HG03342 (cell line): ENCODE data around the gene FREY1.
A peak's percentile ranks its signal among the peaks of the same experiment; 100 is the strongest.

ENCODE experiments used
- ATAC-seq: cut with Tn5 transposase; IDR thresholded peaks from one replicate; pipeline ENCODE4 v1.9.1; 2021; ENCODE audit warnings: mild to moderate bottlenecking, moderate library complexity; ENCODE audit not compliant: unreplicated experiment

The FREY1 gene

GRCh38 chr11:45906965-45907611, at the start of gene FREY1:
TSS of gene FREY1 (minus strand) at chr11:45907271. CDS start at chr11:45907245, 26 bp downstream.
- no peak for ATAC-seq

GRCh38 chr11:45949992-45950407, 42.9 kb upstream of the FREY1 start:
- no peak for ATAC-seq

DNA sequence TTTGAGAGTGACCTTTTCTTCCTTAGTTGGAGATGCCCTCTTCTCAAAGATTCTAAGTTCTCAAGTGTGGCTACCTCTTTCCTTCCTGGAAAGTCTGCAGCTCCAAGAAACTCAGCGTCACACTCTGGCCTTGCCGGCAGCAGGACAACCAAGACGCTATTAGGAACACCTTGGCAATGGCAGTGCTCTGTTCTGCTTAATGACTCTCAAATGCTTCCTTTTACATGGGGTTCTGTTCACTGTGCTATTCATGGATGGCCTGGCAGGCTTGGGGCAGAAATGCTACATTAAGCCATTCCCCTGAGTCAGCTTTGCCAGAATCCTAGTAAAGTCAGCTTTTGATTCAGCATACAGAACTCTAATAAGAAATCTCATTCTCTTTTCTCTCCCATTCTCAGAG, 41.3 kb upstream of the FREY1 start:
- ATAC-seq: no peak

- no peak for ATAC-seq
Observed at GRCh38 chr11:45947885-45948284, 40.8 kb upstream of the FREY1 start.

GRCh38 chr11:45945397-45945999, 38.4 kb upstream of the FREY1 start:
- ATAC-seq: no peak

- ATAC-seq: no peak
Observed at GRCh38 chr11:45942381-45942780, 35.3 kb upstream of the FREY1 start.

DNA sequence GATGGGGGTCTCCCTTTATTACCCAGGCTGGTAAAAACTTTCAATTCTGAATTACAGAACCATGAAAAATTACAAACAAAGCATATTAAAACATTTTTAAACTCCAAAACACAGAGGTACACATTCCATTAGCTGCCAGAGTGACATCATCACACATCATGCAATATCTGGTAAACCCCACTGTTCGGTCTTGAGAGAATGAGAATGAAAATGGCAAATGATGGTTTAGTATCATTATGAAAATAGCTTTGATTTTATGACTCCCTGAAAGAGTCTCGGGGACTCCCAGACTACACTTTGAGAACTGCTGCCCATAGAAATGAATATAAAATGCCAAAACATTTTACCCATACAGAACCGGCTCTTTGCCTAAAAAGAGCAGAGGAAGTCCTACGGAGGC, 34.2 kb upstream of the FREY1 start:
- no peak for ATAC-seq

DNA sequence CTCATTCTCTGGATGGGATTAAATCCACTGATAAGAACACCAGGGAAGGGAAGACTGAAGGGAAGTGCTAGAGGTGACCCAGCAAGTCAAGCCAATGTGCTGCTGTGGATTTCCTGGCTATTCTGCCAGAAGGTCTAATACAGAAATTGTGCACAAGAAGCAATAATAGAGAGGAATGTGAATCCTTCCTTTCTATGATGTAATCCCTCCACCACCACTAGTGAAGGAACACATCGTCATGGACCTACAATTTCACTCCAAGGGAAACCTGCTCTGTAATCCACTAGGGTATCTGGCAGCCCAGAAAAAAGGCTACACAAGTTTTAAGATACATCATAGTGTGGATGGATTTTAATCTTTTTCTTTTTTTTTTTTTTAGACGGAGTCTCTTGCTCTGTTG, 32.8 kb upstream of the FREY1 start:
- no peak for ATAC-seq

DNA sequence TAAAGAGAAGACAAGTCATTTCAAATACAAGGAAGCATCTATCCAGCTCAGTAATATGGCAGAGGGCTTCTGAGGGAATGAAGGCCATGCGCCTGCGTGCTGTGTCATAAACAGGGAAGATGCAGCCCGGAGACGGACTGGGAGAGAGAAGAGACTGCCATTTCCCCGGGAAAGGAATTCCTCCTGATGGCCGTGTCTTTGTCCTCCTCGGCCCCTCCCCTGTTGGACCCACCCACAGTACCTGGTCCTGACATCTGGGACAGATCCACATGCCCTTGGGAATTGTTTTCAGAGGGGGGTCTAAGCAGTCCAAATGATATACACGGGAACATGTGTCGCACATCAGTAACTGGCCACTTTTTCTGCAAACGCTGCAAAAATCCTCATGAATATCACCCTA, 30.8 kb upstream of the FREY1 start:
- ATAC-seq: no peak

DNA sequence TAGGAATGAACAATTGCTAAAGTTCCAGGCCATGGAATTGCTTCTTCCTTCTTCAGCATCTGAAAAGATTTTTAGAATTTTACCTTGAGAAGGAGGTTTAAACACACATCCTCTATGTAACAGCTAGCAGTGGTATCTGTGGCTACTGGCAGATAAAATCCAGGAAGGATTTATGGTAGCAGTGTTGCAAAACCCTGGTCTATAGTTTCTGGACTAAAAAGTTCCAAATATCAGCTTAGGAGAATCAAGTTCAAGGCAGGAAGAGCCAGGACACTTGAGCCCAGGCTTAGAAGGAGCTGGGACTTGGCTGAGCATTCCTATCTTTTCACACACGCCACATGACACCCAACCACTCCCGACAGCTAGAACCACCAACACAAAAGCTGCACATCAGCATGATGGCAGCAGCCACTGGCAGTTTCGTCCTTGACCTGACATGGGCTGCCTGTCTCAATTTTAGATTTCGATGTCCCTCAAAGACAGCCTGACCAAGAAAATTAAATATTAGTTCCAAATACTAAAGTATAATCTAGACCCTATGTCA, 29.5 kb upstream of the FREY1 start:
- no peak for ATAC-seq

- ATAC-seq: no peak
Observed at GRCh38 chr11:45935349-45936064, 28.4 kb upstream of the FREY1 start.

- no peak for ATAC-seq
Observed at GRCh38 chr11:45934580-45935318, 27.7 kb upstream of the FREY1 start.

DNA sequence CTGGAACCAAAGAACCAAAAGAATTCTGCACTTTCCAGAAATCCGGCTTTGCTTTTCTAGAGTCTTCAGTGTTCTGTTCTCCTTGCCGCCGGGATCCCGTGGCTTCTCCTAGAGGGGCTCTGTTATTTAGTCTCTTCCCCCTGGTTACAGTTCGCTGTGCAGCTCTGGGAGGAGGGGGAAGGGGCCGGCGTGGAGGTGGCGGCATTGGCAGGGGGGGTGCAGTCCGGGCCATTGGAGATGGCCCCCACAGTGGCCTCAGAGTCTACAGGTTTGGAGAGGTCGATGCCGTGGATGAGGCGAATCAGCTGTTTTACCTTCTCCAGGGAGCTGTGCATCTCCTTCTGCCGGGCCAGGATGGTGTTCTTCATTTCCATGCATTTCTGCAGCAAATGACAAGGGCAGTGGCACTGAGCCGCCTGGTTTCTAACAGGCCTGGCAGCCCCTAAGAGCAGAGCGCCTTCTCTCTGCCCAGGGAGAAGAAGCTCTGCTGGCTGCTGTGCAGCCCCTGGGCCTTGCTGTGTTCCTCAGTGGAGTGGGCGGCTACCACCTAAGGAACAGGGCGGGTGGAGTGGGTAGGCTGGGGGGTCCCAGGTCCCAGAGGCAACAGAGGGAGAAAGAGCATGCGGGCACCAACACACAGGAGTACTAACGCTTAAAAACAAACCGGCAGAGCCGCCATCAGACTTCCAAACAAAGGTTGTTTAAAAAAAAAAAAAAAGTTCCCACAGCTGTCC, 26.9 kb upstream of the FREY1 start:
- no peak for ATAC-seq

DNA sequence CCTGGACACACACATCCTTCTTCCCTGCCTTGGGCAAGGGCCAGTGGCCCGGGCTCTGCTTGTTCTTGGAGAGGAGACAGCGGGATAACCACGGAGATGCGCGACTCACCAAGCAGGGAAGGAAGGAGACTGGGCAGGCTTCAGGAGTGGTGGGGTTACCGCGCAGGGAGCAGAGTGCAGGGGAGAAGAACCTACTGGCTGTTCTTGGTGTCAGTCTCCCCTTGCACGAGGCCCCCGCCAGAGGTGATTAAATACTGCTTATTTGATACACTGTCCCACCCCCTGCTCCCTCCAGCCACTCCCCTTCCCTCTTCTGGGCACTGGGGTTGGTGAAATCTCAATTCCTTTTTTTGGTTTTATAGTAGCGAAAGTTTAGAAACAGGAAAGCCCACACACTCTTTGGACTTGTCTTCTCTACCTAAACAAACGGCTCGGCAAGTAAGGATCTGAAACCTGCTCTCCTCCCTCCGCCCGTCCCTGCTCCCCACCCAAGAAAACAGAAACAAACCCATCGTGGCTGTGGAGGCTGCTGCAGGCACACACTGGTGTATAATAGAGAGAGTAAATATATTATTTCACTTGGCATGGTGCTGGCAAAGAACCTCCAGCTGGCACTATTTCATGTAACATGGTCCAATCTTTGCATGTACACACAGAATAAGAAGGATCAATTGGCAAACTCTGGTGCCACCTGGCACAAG, 26.2 kb upstream of the FREY1 start:
- ATAC-seq: no peak

DNA sequence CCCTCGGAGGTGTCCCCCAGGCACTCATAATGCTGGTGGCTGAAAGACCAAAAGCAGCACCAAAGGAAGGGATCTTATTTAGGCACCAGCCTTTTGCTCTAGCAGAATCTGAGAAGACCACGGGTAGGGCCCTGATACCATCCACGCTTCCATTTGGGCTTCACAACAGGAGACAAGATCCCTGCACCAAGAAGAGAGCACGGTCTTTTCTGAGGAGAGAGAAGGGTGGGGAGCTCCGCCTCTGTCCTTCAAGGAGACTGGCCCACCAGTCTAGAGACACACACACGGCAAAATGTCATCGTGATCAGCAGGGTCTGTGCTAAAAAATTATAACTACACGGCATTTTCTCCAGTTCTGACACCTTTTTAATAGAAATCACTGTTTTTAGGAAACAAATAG, 25.1 kb upstream of the FREY1 start:
- no peak for ATAC-seq

DNA sequence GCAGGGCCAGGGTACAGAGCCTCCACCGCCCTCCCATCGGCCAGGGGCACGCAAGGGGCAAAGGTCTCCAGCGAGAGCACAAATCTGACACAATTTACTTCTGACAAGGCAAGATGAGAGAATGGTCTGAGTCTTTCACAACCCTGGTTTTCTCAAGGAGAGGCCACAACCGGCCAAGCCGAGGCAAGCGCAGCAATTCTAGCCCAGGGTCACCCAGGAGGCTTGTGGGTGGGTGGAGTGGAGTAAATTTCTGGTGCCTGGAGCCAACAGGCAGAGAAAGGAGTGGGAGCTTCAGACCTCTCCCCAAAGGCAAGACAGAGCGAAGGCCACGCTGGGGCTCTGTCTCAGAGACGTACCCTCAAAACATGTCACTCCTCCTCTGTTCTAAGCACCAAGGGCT, 24.7 kb upstream of the FREY1 start:
- no peak for ATAC-seq

DNA sequence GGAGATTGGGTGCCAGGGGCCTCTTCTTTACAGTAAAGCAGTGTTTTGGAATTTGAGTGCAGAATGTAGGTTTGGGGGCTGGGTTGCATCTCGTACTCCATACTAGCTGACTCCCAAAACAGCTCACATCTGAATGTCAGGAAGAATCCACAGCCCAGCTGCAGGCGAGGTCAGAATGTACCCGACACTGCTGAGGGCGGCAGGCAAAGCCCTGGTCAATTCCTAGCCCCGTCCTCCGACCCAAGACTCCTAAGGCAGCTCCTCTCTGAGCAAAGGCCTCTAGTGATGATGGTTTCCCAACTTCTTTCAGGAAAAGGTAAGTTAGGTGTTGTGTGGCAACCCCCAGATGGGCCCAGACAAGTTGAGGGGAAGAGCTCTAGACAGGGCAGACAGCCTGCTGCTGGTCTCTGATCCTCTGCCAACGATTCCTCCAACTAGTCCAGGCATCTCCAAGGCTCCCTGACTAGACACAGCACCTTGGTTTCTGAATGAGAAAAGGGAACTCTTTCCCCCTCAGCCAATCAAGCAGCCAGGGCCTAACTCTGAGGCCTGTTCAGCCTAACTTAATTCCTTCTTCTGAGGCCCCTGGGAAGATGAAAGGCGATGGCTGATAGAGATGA, 24.0 kb upstream of the FREY1 start:
- no peak for ATAC-seq

GRCh38 chr11:45930031-45930794, 23.1 kb upstream of the FREY1 start:
- ATAC-seq: peak; percentile 92

DNA sequence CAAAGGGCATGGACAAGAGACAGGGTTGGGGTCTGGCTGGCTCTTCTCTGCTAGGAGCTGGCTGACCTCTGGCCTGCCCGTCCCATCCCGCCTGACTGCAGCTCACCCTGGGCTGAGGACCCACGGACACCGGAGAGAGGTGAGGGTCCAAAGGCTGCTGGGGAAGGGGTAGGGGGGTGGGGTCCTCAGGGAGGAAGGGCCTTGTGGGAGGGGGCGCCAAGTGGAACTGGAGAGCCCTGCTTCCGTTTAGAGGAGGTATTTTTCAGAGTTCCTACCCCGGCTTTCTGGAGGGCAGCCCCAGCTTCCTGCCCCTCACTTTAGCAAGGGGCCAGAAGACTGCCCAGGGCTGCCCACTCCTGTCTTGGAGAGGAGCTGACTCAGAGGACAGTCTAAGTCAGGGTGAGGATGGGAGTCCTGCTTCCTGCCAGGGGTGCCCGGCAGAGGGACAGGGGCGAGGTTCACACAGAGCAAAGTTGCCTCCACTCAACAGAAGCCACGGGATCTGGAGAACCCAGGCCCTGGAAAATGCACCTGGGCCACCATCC, 22.5 kb upstream of the FREY1 start:
- peak; percentile 2 for ATAC-seq
